ENCODE data around the gene TOR1A. TPM values are rescaled to one million over a fixed set of nuclear protein-coding genes. Genes with fewer than 3 reads are reported as not detected.

TOR1A gene
- total RNA-seq, 4 donors from 2014 or later = 29.7 to 46.4 (median 34.4) TPM

- H3K36me3 ChIP-seq = peaks cover 24 to 37% (median 33%) of the 10 kb centered on the region in 4 donors
- peaks cover 23 to 56% (median 48%) of the 10 kb centered on the region in 4 donors for H3K4me1 ChIP-seq
- DNase-seq (ENCODE audit: extremely low spot score) = no peak
- intact Hi-C loops (cut with DNase I) = no loop called here
- no peaks in the 10 kb centered on the region for H3K9me3 ChIP-seq
- H3K27me3 ChIP-seq = no peaks in the 10 kb centered on the region
- 4% methylated on average over 24 of the region's 32 CpGs for WGBS
- peak overlapping the region; percentile 90 to 98 (median 94) for H3K4me3 ChIP-seq
- TF ChIP-seq CTCF (IDR thresholded peaks at IDR 0.05) (no peak), EP300 (IDR thresholded peaks at IDR 0.05) (no peak), POLR2A (IDR thresholded peaks at IDR 0.05; ENCODE audit: low read depth) (no peak), POLR2AphosphoS5 (IDR thresholded peaks at IDR 0.05) (no peak)
- H3K27ac ChIP-seq (replicated peaks in 1 of 4) = peak overlapping the region; percentile 92 to 98 (median 97)
Observed at GRCh38 chr9:129834489-129835127, 10.7 kb upstream of the TOR1A start.

GRCh38 chr9:129832982-129833381 is 9.0 kb upstream of the TOR1A start:
- peaks cover 39 to 54% (median 50%) of the 10 kb centered on the region in 4 donors for H3K36me3 ChIP-seq
- H3K9me3 ChIP-seq = no peaks in the 10 kb centered on the region
- peaks cover 22 to 40% (median 33%) of the 10 kb centered on the region in 4 donors for H3K4me1 ChIP-seq

GRCh38 chr9:129828969-129829368 is 5.0 kb upstream of the TOR1A start:
- H3K4me1 ChIP-seq = peaks cover 3 to 9% (median 6%) of the 10 kb centered on the region in 4 donors
- H3K9me3 ChIP-seq = no peaks in the 10 kb centered on the region
- H3K27me3 ChIP-seq = no peaks in the 10 kb centered on the region
- no peak overlapping the region for H3K27ac ChIP-seq (replicated peaks in 1 of 4)
- WGBS = 93% methylated on average over 10 of the region's 10 CpGs
- no peak overlapping the region for H3K4me3 ChIP-seq
- intact Hi-C loops (cut with DNase I) = no loop called here
- TF ChIP-seq POLR2A (IDR thresholded peaks at IDR 0.05; ENCODE audit: low read depth) = no peak
- TF ChIP-seq CTCF (IDR thresholded peaks at IDR 0.05) = no peak
- TF ChIP-seq EP300 (IDR thresholded peaks at IDR 0.05) = no peak
- no peak for TF ChIP-seq POLR2AphosphoS5 (IDR thresholded peaks at IDR 0.05)
- DNase-seq (ENCODE audit: extremely low spot score) = no peak
- H3K36me3 ChIP-seq = peaks cover 39 to 70% (median 58%) of the 10 kb centered on the region in 4 donors

More at GRCh38 chr9:129832982-129833381, 9.0 kb upstream of the TOR1A start:
- 83% methylated on average over 1 of the region's 1 CpG for WGBS
- no peak for TF ChIP-seq POLR2AphosphoS5 (IDR thresholded peaks at IDR 0.05)
- no peaks in the 10 kb centered on the region for H3K27me3 ChIP-seq
- no peak overlapping the region for H3K4me3 ChIP-seq
- intact Hi-C loops (cut with DNase I) = no loop called here
- no peak for DNase-seq (ENCODE audit: extremely low spot score)
- H3K27ac ChIP-seq (replicated peaks in 1 of 4) = no peak overlapping the region

- no peaks in the 10 kb centered on the region for H3K9me3 ChIP-seq
- H3K27me3 ChIP-seq = no peaks in the 10 kb centered on the region
- no peak overlapping the region for H3K4me3 ChIP-seq
- peaks cover 39 to 66% (median 56%) of the 10 kb centered on the region in 4 donors for H3K36me3 ChIP-seq
- WGBS = 92% methylated on average over 9 of the region's 9 CpGs
- TF ChIP-seq CTCF (IDR thresholded peaks at IDR 0.05) (no peak), POLR2AphosphoS5 (IDR thresholded peaks at IDR 0.05) (no peak), EP300 (IDR thresholded peaks at IDR 0.05) (no peak), POLR2A (IDR thresholded peaks at IDR 0.05; ENCODE audit: low read depth) (no peak)
- no peak overlapping the region for H3K27ac ChIP-seq (replicated peaks in 1 of 4)
- DNase-seq (ENCODE audit: extremely low spot score) = no peak
- intact Hi-C loops (cut with DNase I) = no loop called here
- H3K4me1 ChIP-seq = peaks cover 3 to 5% (median 3%) of the 10 kb centered on the region in 4 donors
Observed at GRCh38 chr9:129828051-129828450, 4.1 kb upstream of the TOR1A start.

- DNase-seq (ENCODE audit: extremely low spot score) = no peak
- TF ChIP-seq POLR2AphosphoS5 (IDR thresholded peaks at IDR 0.05) (no peak), POLR2A (IDR thresholded peaks at IDR 0.05; ENCODE audit: low read depth) (no peak), CTCF (IDR thresholded peaks at IDR 0.05) (no peak), EP300 (IDR thresholded peaks at IDR 0.05) (no peak)
- intact Hi-C loops (cut with DNase I) = no loop called here
- 96% methylated on average over 1 of the region's 1 CpG for WGBS
- no peaks in the 10 kb centered on the region for H3K27me3 ChIP-seq
- H3K9me3 ChIP-seq = no peaks in the 10 kb centered on the region
- H3K4me3 ChIP-seq = no peak overlapping the region
- peaks cover 39 to 64% (median 55%) of the 10 kb centered on the region in 4 donors for H3K36me3 ChIP-seq
- no peak overlapping the region for H3K27ac ChIP-seq (replicated peaks in 1 of 4)
- H3K4me1 ChIP-seq = peaks cover 8 to 13% (median 10%) of the 10 kb centered on the region in 4 donors
Observed at GRCh38 chr9:129826759-129827158, 2.8 kb upstream of the TOR1A start.
